Measurements from ENCODE around the gene KRTAP4-2. TPM values are rescaled to one million over a fixed set of nuclear protein-coding genes. Genes with fewer than 3 reads are reported as not detected.

The KRTAP4-2 gene
- total and polyA plus RNA-seq, 7 donors, result not detected

- 88 to 92% (median 89%) methylated on average over 2 of the region's 2 CpGs for WGBS, 3 donors
- Histone ChIP-seq H3K4me3 (no peak overlapping the region), H3K27me3 (ENCODE audit: insufficient read depth in 3 of 3, low read length in 2 of 3) (peaks cover 0 to 2% (median 0%) of the 10 kb centered on the region in 3 donors), H3K4me1 (no peaks in the 10 kb centered on the region), H3K9me3 (peaks cover 6% of the 10 kb centered on the region), H3K36me3 (ENCODE audit: insufficient read depth in 1 of 2, low read depth in 1 of 2) (no peaks in the 10 kb centered on the region), H3K27ac (no peak overlapping the region)
- TF ChIP-seq CTCF (IDR thresholded peaks at IDR 0.05), result no peak
- intact Hi-C loops (cut with DNase I), result no loop called here
- DNase-seq, result no peak
- ATAC-seq, result no peak
Measured at GRCh38 chr17:41147531-41148204, 30.4 kb downstream of the KRTAP4-2 start.

DNA sequence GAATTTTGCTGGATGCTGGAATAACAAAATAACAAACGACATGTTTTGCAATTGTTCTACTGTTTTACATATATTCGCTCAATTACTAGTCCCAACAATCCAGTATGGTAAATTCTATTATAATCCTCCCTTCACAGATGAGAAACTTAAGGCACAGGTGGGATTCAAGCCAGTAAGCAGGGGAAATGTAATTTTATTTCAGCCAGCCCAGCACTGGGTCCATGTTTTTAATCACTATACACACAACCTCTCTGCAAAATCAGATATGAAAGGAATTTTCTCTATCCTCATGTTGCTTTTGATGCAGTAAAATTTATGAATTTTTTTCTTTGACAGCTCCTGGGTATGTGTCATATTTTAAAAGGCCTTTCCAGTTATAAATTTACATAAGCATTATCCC is 32.8 kb downstream of the KRTAP4-2 start:
- no peak overlapping the region for H3K27ac ChIP-seq
- no peak overlapping the region for H3K4me3 ChIP-seq
- ATAC-seq (no peak), DNase-seq (no peak)
- 85 to 87% (median 87%) methylated on average over 2 of the region's 2 CpGs for WGBS, 3 donors
- H3K9me3 ChIP-seq, result peaks cover 6% of the 10 kb centered on the region
- no peaks in the 10 kb centered on the region for H3K36me3 ChIP-seq (ENCODE audit: insufficient read depth in 1 of 2, low read depth in 1 of 2)
- TF ChIP-seq CTCF (IDR thresholded peaks at IDR 0.05), result no peak
- no peaks in the 10 kb centered on the region for H3K4me1 ChIP-seq
- peaks cover 0 to 2% (median 0%) of the 10 kb centered on the region in 3 donors for H3K27me3 ChIP-seq (ENCODE audit: insufficient read depth in 3 of 3, low read length in 2 of 3)
- intact Hi-C loops (cut with DNase I), result no loop called here

DNA sequence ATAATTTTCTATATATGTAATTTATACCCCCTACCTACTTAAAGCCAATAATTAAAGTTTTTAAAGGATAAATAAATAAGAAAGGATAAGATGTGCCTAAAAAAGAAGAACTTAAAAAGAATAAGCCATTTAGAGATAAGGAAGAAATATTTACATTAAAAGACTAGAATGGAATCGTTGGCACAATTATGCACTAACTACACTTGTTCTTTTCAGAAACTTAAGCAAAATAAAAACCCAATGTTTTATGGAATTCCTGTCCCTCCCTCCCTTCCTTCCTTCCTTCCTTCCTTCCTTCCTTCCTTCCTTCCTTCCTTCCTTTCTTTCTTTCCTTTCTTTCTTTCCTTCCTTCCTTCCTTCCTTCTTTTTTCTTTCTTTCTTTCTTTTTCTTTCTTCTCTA is 33.2 kb downstream of the KRTAP4-2 start:
- no peak for DNase-seq
- no peak for ATAC-seq

GRCh38 chr17:41141361-41141760 is 36.7 kb downstream of the KRTAP4-2 start:
- no peak for TF ChIP-seq CTCF (IDR thresholded peaks at IDR 0.05)
- DNase-seq (no peak), ATAC-seq (no peak)
- intact Hi-C loops (cut with DNase I), result no loop called here
- Histone ChIP-seq H3K36me3 (ENCODE audit: insufficient read depth in 1 of 2, low read depth in 1 of 2) (no peaks in the 10 kb centered on the region), H3K27ac (no peak overlapping the region), H3K9me3 (peaks cover 6% of the 10 kb centered on the region), H3K4me3 (no peak overlapping the region), H3K27me3 (ENCODE audit: insufficient read depth in 3 of 3, low read length in 2 of 3) (no peaks in the 10 kb centered on the region), H3K4me1 (no peaks in the 10 kb centered on the region)

More for the DNA sequence above, 33.2 kb downstream of the KRTAP4-2 start:
- intact Hi-C loops (cut with DNase I), result no loop called here
- Histone ChIP-seq H3K27me3 (ENCODE audit: insufficient read depth in 3 of 3, low read length in 2 of 3) (no peaks in the 10 kb centered on the region), H3K9me3 (peaks cover 6% of the 10 kb centered on the region), H3K36me3 (ENCODE audit: insufficient read depth in 1 of 2, low read depth in 1 of 2) (no peaks in the 10 kb centered on the region), H3K4me3 (no peak overlapping the region), H3K4me1 (no peaks in the 10 kb centered on the region), H3K27ac (no peak overlapping the region)
- WGBS, 3 donors, result 87 to 97% (median 87%) methylated on average over 1 of the region's 1 CpG
- no peak for TF ChIP-seq CTCF (IDR thresholded peaks at IDR 0.05)
